Mammary epithelial cell (primary cell): ENCODE measurements around the gene CYP17A1.

Experiments
- EZH2 ChIP-seq: IDR thresholded peaks from 2 replicates; pipeline ENCODE4 v1.6.1; 2012; ENCODE audit warnings: low read length, inconsistent platforms, borderline replicate concordance
- TF ChIP-seq, protein P1 (sequence below), 2 donors: IDR thresholded peaks in 1 of 2; conservative IDR thresholded peaks in 1 of 2; 2 replicates each; pipeline ENCODE4 v1.5.1; 2011 to 2012; ENCODE audit warnings: inconsistent platforms in 2 of 2, low read length in 2 of 2, mild to moderate bottlenecking in 2 of 2, control low read depth in 1 of 2, low read depth in 1 of 2; ENCODE audit not compliant: insufficient read depth in 1 of 2; ENCODE audit errors: extremely low read depth in 1 of 2

GRCh38 chr10:102850025-102850518, 12.9 kb upstream of the CYP17A1 start:
- TF ChIP-seq, protein P1, sequence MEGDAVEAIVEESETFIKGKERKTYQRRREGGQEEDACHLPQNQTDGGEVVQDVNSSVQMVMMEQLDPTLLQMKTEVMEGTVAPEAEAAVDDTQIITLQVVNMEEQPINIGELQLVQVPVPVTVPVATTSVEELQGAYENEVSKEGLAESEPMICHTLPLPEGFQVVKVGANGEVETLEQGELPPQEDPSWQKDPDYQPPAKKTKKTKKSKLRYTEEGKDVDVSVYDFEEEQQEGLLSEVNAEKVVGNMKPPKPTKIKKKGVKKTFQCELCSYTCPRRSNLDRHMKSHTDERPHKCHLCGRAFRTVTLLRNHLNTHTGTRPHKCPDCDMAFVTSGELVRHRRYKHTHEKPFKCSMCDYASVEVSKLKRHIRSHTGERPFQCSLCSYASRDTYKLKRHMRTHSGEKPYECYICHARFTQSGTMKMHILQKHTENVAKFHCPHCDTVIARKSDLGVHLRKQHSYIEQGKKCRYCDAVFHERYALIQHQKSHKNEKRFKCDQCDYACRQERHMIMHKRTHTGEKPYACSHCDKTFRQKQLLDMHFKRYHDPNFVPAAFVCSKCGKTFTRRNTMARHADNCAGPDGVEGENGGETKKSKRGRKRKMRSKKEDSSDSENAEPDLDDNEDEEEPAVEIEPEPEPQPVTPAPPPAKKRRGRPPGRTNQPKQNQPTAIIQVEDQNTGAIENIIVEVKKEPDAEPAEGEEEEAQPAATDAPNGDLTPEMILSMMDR (conservative IDR thresholded peaks at IDR 0.05 in 1 of 2, IDR thresholded peaks at IDR 0.05 in 1 of 2; ENCODE audit: extremely low read depth in 1 of 2, insufficient read depth in 1 of 2, low read depth in 1 of 2, low read length in 2 of 2): no peak
- TF ChIP-seq EZH2: no peak
